Measurements from ENCODE around the gene FGD3.

DNA sequence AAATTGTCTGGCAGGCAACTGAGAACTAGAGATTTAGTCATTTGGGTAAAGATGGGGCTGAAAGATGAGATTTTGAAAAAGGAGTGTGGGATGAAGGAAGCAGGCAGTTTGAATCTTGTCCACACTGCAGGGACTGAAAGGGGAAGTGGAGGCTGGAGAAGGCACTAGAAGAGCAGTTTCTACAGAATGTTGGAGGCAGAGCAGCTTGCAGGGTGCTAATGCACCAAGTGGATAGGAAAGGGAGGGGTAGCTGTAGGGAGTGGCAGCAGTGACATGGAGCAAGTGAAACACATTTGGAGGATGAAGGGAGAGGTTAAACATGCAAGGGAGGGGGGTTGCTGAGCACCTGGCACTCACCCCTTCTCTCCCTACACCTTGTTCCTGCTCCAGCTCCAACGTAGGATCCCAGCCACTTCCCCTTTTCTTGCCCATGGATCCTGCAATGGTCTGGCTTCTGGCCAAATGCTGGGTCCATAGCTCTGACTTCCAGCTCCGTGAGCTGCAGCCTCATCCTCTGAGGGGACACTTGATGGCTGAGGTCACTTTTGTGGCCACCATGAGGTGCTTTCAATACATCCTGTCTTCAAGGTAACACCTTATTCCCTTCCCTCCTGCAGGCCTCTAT lies 30.0 kb upstream of the FGD3 start:
- no peak for TF ChIP-seq POLR2AphosphoS5 (IDR thresholded peaks at IDR 0.05)
- no peak for TF ChIP-seq CTCF (IDR thresholded peaks at IDR 0.05)
- no peak for TF ChIP-seq POLR2A (IDR thresholded peaks at IDR 0.05)
